Thoracic aorta (tissue), 2 donors: ENCODE data around the gene TMEM97. TPM values are rescaled to one million over a fixed set of nuclear protein-coding genes. Genes with fewer than 3 reads are reported as not detected.

Source experiments
- ATAC-seq: fragments of 150-250 bp; one replicate; pipeline ENCODE4 v1.8.0; 2017; ENCODE audit warnings: low read depth; ENCODE audit not compliant: insufficient number of reproducible peaks, low FRiP score
- DNase-seq: peaks from one replicate; pipeline ENCODE4 v3.0.0-alpha.2; 2020; ENCODE audit warnings: low spot score
- H3K27ac ChIP-seq, 2 donors: fragments of 200-600 bp; sonication (generic); 1 replicate in 1 of 2; 2 replicates in 1 of 2; pipeline ENCODE4 v1.5.1; 2016; ENCODE audit warnings: mild to moderate bottlenecking in 2 of 2, moderate library complexity in 2 of 2
- H3K27me3 ChIP-seq: fragments of 200-600 bp; sonication (generic); replicated peaks from 2 replicates; pipeline ENCODE4 v1.6.0; 2016; ENCODE audit warnings: mild to moderate bottlenecking; ENCODE audit not compliant: insufficient read depth
- H3K36me3 ChIP-seq: fragments of 200-600 bp; sonication (generic); one replicate; pipeline ENCODE4 v1.5.1; 2016
- H3K4me1 ChIP-seq, 2 donors: fragments of 200-600 bp; sonication (generic); 1 replicate in 1 of 2; 2 replicates in 1 of 2; pipeline versions ENCODE4 v1.5.1 to v1.6.0; 2016; ENCODE audit warnings: low read depth in 2 of 2, mild to moderate bottlenecking in 1 of 2; ENCODE audit not compliant: control insufficient read depth in 1 of 2
- H3K4me3 ChIP-seq: fragments of 200-600 bp; sonication (generic); 2 replicates; pipeline ENCODE4 v1.5.1; 2016; ENCODE audit warnings: mild to moderate bottlenecking
- H3K9me3 ChIP-seq: fragments of 200-600 bp; sonication (generic); 2 replicates; pipeline ENCODE4 v1.5.1; 2016
- total RNA-seq, 2 donors: library from RNA; depleted of rRNA; stranded (reverse); fragments of >200 nt; gene quantifications; one replicate each; pipeline versions ENCODE4 v1.1.0 to v1.2.3, GENCODE V29; 2016
- TF ChIP-seq, protein P1 (sequence below): fragments of 200-600 bp; sonication (generic); IDR thresholded peaks from one replicate; pipeline ENCODE4 v1.5.1; 2019; ENCODE audit warnings: antibody characterized with exemption

The TMEM97 gene
- total RNA-seq, 2 donors from 2014 or later: 1.1 to 5.9 TPM

DNA sequence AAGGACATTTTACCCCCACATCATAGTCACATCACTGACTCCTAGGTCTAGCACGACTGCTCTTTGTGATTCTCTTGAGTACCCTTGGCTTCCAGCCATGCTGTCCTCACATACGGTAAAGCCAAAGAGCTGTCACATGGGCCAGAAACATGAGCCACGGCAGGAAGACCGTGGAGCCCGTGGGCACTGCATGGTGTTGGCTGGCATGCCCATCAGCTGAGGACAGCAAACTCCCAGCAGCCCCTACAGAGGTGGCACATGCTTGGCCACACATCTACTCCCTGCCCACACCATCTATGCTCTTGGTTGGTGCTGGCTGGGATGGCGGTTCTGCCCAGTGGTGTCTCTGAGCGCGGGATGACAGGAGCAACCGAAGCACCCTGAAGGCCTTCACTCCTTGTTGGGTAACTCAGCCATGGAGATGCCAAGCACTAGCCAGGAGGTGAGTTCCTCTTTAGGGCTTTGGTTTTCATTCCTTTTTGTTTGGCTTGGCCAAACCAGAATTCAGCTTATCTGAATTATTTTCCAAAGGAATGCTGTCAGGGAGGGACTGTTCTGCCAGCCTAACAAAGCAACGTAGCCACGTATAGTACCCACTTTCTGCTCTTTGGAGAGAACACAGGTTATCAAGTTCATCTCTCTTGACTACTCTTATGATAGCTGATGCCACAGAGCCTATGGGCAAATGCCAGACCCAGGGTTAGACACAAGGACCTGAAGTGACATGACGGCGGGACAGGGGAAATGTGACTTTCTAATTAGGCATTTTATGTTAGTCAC is 26.6 kb downstream of the TMEM97 start:
- peak; percentile 11 for ATAC-seq
- peak overlapping the region; percentile 73 to 84 for H3K27ac ChIP-seq

GRCh38 chr17:28346199-28346580 is 27.2 kb downstream of the TMEM97 start:
- Histone ChIP-seq H3K4me3 (no peak overlapping the region), H3K27me3 (no peaks in the 10 kb centered on the region), H3K36me3 (peaks cover 50% of the 10 kb centered on the region), H3K4me1 (peaks cover 39 to 47% of the 10 kb centered on the region in 2 donors), H3K27ac (peak overlapping the region; percentile 73 to 84), H3K9me3 (no peaks in the 10 kb centered on the region)
- ATAC-seq (no peak), DNase-seq (no peak)
- TF ChIP-seq, protein P1, sequence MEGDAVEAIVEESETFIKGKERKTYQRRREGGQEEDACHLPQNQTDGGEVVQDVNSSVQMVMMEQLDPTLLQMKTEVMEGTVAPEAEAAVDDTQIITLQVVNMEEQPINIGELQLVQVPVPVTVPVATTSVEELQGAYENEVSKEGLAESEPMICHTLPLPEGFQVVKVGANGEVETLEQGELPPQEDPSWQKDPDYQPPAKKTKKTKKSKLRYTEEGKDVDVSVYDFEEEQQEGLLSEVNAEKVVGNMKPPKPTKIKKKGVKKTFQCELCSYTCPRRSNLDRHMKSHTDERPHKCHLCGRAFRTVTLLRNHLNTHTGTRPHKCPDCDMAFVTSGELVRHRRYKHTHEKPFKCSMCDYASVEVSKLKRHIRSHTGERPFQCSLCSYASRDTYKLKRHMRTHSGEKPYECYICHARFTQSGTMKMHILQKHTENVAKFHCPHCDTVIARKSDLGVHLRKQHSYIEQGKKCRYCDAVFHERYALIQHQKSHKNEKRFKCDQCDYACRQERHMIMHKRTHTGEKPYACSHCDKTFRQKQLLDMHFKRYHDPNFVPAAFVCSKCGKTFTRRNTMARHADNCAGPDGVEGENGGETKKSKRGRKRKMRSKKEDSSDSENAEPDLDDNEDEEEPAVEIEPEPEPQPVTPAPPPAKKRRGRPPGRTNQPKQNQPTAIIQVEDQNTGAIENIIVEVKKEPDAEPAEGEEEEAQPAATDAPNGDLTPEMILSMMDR: no peak

More for the DNA sequence above, 26.6 kb downstream of the TMEM97 start:
- Histone ChIP-seq H3K27me3 (no peaks in the 10 kb centered on the region), H3K4me3 (no peak overlapping the region), H3K36me3 (peaks cover 50% of the 10 kb centered on the region), H3K4me1 (peaks cover 39 to 47% of the 10 kb centered on the region in 2 donors), H3K9me3 (no peaks in the 10 kb centered on the region)
- TF ChIP-seq, protein P1: no peak
- no peak for DNase-seq

- no peak overlapping the region for H3K4me3 ChIP-seq
- TF ChIP-seq, protein P1: no peak
- H3K27me3 ChIP-seq: no peaks in the 10 kb centered on the region
- peaks cover 50% of the 10 kb centered on the region for H3K36me3 ChIP-seq
- peak; percentile 40 for ATAC-seq
- no peak for DNase-seq
- H3K4me1 ChIP-seq: peaks cover 39 to 47% of the 10 kb centered on the region in 2 donors
- H3K27ac ChIP-seq: peak overlapping the region; percentile 73 to 84
- no peaks in the 10 kb centered on the region for H3K9me3 ChIP-seq
Observed at GRCh38 chr17:28346746-28347246, 27.8 kb downstream of the TMEM97 start.

DNA sequence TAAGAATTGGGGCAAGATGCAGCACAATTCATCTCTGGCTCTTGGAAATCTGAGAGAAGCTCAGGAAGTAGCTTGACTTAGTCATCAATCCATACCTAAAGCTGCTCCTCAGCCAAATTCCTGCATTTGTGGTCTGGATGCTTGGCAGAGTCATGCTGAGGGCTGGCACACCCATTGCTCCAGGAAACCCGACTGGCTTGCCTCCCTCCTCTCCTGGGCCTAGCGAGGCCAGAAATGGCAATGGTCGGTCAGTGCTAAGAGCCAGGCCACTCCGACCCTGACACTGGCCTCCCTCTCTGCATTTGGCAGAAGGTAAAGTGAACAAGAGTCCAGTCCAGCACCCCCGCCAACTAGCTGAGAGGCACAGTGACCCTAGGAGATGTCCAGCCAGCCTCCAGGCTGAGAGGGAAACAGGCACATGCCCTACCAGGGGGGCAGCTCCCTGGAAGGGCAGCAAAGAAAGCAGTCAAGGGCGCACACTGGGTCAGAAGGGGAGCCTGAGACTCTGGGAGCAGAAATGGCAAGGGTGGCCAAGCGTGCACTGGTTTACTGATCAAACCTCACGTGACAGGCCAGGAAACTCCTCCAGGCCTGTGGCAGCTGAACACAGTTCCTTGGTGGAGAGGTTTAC is 28.4 kb downstream of the TMEM97 start:
- Histone ChIP-seq H3K4me1 (peaks cover 39 to 47% of the 10 kb centered on the region in 2 donors), H3K9me3 (no peaks in the 10 kb centered on the region), H3K4me3 (no peak overlapping the region), H3K36me3 (peaks cover 48% of the 10 kb centered on the region), H3K27ac (peak overlapping the region; percentile 73 to 84), H3K27me3 (no peaks in the 10 kb centered on the region)
- ATAC-seq: peak; percentile 15
- TF ChIP-seq, protein P1: no peak
- no peak for DNase-seq

DNA sequence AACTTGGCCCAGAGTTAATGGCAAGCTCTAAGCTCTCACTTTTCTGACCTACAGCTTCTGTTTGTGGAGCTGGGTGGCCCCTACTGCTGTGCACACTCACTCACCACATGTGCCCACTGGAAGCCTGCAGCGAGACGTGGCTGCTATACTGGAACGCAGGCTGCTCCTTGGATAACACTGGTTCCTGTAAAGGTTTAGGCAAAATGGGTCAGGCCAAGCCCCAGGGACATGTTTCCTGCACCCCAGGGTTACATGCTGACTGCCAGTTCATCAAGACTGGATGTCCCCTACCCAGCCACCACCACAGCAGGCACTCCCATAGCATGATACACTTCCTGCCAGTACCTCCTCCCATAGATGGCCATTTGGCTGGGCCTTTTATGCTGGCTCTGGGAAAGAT is 30.0 kb downstream of the TMEM97 start:
- Histone ChIP-seq H3K27ac (peak overlapping the region in 1 of 2 donors; percentile 73), H3K36me3 (peaks cover 55% of the 10 kb centered on the region), H3K27me3 (no peaks in the 10 kb centered on the region), H3K9me3 (no peaks in the 10 kb centered on the region), H3K4me1 (peaks cover 39 to 47% of the 10 kb centered on the region in 2 donors), H3K4me3 (no peak overlapping the region)
- ATAC-seq (no peak), DNase-seq (no peak)
- TF ChIP-seq, protein P1: no peak
